Sigmoid colon (tissue), 3 donors: ENCODE measurements around the gene CEP57L1.

Source experiments
- CTCF ChIP-seq, 4 experiments: fragments of 450-650 bp in 3 of 4; fragments of 200-600 bp in 1 of 4; IDR thresholded peaks; one replicate each; pipeline ENCODE4 v1.5.1; 2016 to 2019; ENCODE audit warnings: antibody characterized with exemption in 4 of 4, mild to moderate bottlenecking in 3 of 4, moderate library complexity in 2 of 4
- POLR2A ChIP-seq, 2 donors: fragments of 450-650 bp; IDR thresholded peaks; one replicate each; pipeline ENCODE4 v1.6.1; 2016; ENCODE audit warnings: antibody characterized with exemption in 2 of 2, mild to moderate bottlenecking in 2 of 2, moderate library complexity in 2 of 2

- TF ChIP-seq POLR2A (IDR thresholded peaks at IDR 0.05) (no peak), CTCF (IDR thresholded peaks at IDR 0.05) (no peak)
Observed at GRCh38 chr6:109059153-109059552, 36.2 kb upstream of the CEP57L1 start.
